ENCODE results near the gene PDK4. TPM values are rescaled to one million over a fixed set of nuclear protein-coding genes. Genes with fewer than 3 reads are reported as not detected.
"Not testable (repeated sequence)": the region's sequence is repeated elsewhere in the genome, so short reads cannot be mapped to it uniquely, and the experiment has no call there.

Gene PDK4
- total RNA-seq, 2 experiments from 2014 or later = not detected

GRCh38 chr7:95608359-95609173 lies 12.2 kb upstream of the PDK4 start:
- no peaks in the 10 kb centered on the region for H3K79me2 ChIP-seq (ENCODE audit: insufficient read depth, low read depth, low read length)
- no peaks in the 10 kb centered on the region for H3K9me2 ChIP-seq (ENCODE audit: insufficient read depth, low read length)
- H4K20me1 ChIP-seq (ENCODE audit: insufficient read depth, low read length) = no peaks in the 10 kb centered on the region
- H3K4me3 ChIP-seq (ENCODE audit: low read depth, low read length, poor library complexity, severe bottlenecking) = peak overlapping the region; percentile 3
- no peaks in the 10 kb centered on the region for H3K9me3 ChIP-seq (ENCODE audit: low read length)
- CTCF ChIA-PET (ENCODE audit: unreplicated experiment) = no interaction called here
- POLR2A ChIA-PET = interaction anchor here (1.0 kb wide), 1 partner anchor 113 kb away, joined by 3 read pairs; no protein-coding TSS in a partner anchor
- intact Hi-C loops (cut with micrococcal nuclease; ENCODE audit: unreplicated experiment) = no loop called here
- peak overlapping the region; percentile 73 for H3K4me2 ChIP-seq (ENCODE audit: low read length)
- DNase-seq (ENCODE audit: low spot score) = peak; percentile 50
- H3K27ac ChIP-seq (ENCODE audit: low read depth, low read length, poor library complexity, severe bottlenecking) = peak overlapping the region; percentile 24
- H3K36me3 ChIP-seq (ENCODE audit: insufficient read depth, low read length) = no peaks in the 10 kb centered on the region
- TF ChIP-seq EZH2phosphoT487 (IDR thresholded peaks at IDR 0.05; ENCODE audit: borderline replicate concordance, low read depth, low read length) = no peak
- TF ChIP-seq CTCF (conservative IDR thresholded peaks at IDR 0.05; ENCODE audit: low read length) = no peak
- peak overlapping the region; percentile 59 for H2AFZ ChIP-seq (ENCODE audit: low read length)
- peaks cover 12% of the 10 kb centered on the region for H3K4me1 ChIP-seq (ENCODE audit: insufficient read depth, low read length, poor library complexity, severe bottlenecking)
- no TSS peak for BruUV-seq (replicated peaks)

- TF ChIP-seq CTCF (conservative IDR thresholded peaks at IDR 0.05; ENCODE audit: low read length) (no peak), EZH2phosphoT487 (IDR thresholded peaks at IDR 0.05; ENCODE audit: borderline replicate concordance, low read depth, low read length) (no peak)
- POLR2A ChIA-PET = no interaction called here
- intact Hi-C loops (cut with micrococcal nuclease; ENCODE audit: unreplicated experiment) = no loop called here
- H3K27ac ChIP-seq (ENCODE audit: low read depth, low read length, poor library complexity, severe bottlenecking) = no peak overlapping the region
- H3K79me2 ChIP-seq (ENCODE audit: insufficient read depth, low read depth, low read length) = no peaks in the 10 kb centered on the region
- no peaks in the 10 kb centered on the region for H3K9me3 ChIP-seq (ENCODE audit: low read length)
- no peaks in the 10 kb centered on the region for H3K36me3 ChIP-seq (ENCODE audit: insufficient read depth, low read length)
- DNase-seq (ENCODE audit: low spot score) = no peak
- BruUV-seq (replicated peaks) = no TSS peak
- CTCF ChIA-PET (ENCODE audit: unreplicated experiment) = no interaction called here
- peaks cover 12% of the 10 kb centered on the region for H3K4me1 ChIP-seq (ENCODE audit: insufficient read depth, low read length, poor library complexity, severe bottlenecking)
- H3K4me2 ChIP-seq (ENCODE audit: low read length) = no peak overlapping the region; the same call in 1 of the 2 replicates
- no peaks in the 10 kb centered on the region for H4K20me1 ChIP-seq (ENCODE audit: insufficient read depth, low read length)
- no peaks in the 10 kb centered on the region for H3K9me2 ChIP-seq (ENCODE audit: insufficient read depth, low read length)
- H2AFZ ChIP-seq (ENCODE audit: low read length) = no peak overlapping the region
- no peak overlapping the region for H3K4me3 ChIP-seq (ENCODE audit: low read depth, low read length, poor library complexity, severe bottlenecking)
Observed at GRCh38 chr7:95607561-95607960, 11.2 kb upstream of the PDK4 start.

GRCh38 chr7:95605275-95605674 lies 9.0 kb upstream of the PDK4 start:
- H4K20me1 ChIP-seq (ENCODE audit: insufficient read depth, low read length) = no peaks in the 10 kb centered on the region

GRCh38 chr7:95604811-95605210 lies 8.5 kb upstream of the PDK4 start:
- H4K20me1 ChIP-seq (ENCODE audit: insufficient read depth, low read length) = not testable (repeated sequence)

More at GRCh38 chr7:95605275-95605674, 9.0 kb upstream of the PDK4 start:
- Histone ChIP-seq H2AFZ (ENCODE audit: low read length) (no peak overlapping the region), H3K9me2 (ENCODE audit: insufficient read depth, low read length) (no peaks in the 10 kb centered on the region), H3K4me1 (ENCODE audit: insufficient read depth, low read length, poor library complexity, severe bottlenecking) (peaks cover 12% of the 10 kb centered on the region), H3K27ac (ENCODE audit: low read depth, low read length, poor library complexity, severe bottlenecking) (no peak overlapping the region), H3K9me3 (ENCODE audit: low read length) (no peaks in the 10 kb centered on the region), H3K4me3 (ENCODE audit: low read depth, low read length, poor library complexity, severe bottlenecking) (no peak overlapping the region), H3K4me2 (ENCODE audit: low read length) (no peak overlapping the region), H3K79me2 (ENCODE audit: insufficient read depth, low read depth, low read length) (no peaks in the 10 kb centered on the region), H3K36me3 (ENCODE audit: insufficient read depth, low read length) (no peaks in the 10 kb centered on the region)
- BruUV-seq (replicated peaks) = no TSS peak
- intact Hi-C loops (cut with micrococcal nuclease; ENCODE audit: unreplicated experiment) = no loop called here
- ChIA-PET CTCF (ENCODE audit: unreplicated experiment) (no interaction called here), POLR2A (no interaction called here)
- DNase-seq (ENCODE audit: low spot score) = no peak
- TF ChIP-seq EZH2phosphoT487 (IDR thresholded peaks at IDR 0.05; ENCODE audit: borderline replicate concordance, low read depth, low read length) (no peak), CTCF (conservative IDR thresholded peaks at IDR 0.05; ENCODE audit: low read length) (no peak)

More at GRCh38 chr7:95604811-95605210, 8.5 kb upstream of the PDK4 start:
- DNase-seq (ENCODE audit: low spot score); POLR2A ChIA-PET; BruUV-seq (replicated peaks); H3K36me3 ChIP-seq (ENCODE audit: insufficient read depth, low read length); H2AFZ ChIP-seq (ENCODE audit: low read length); H3K9me3 ChIP-seq (ENCODE audit: low read length); H3K4me3 ChIP-seq (ENCODE audit: low read depth, low read length, poor library complexity, severe bottlenecking); H3K9me2 ChIP-seq (ENCODE audit: insufficient read depth, low read length); H3K79me2 ChIP-seq (ENCODE audit: insufficient read depth, low read depth, low read length); H3K27ac ChIP-seq (ENCODE audit: low read depth, low read length, poor library complexity, severe bottlenecking); H3K4me2 ChIP-seq (ENCODE audit: low read length); CTCF ChIA-PET (ENCODE audit: unreplicated experiment); intact Hi-C loops (cut with micrococcal nuclease; ENCODE audit: unreplicated experiment): not testable (repeated sequence)
- H3K4me1 ChIP-seq (ENCODE audit: insufficient read depth, low read length, poor library complexity, severe bottlenecking) = peaks cover 12% of the 10 kb centered on the region
